ENCODE measurements around the gene TAB2.

DNA sequence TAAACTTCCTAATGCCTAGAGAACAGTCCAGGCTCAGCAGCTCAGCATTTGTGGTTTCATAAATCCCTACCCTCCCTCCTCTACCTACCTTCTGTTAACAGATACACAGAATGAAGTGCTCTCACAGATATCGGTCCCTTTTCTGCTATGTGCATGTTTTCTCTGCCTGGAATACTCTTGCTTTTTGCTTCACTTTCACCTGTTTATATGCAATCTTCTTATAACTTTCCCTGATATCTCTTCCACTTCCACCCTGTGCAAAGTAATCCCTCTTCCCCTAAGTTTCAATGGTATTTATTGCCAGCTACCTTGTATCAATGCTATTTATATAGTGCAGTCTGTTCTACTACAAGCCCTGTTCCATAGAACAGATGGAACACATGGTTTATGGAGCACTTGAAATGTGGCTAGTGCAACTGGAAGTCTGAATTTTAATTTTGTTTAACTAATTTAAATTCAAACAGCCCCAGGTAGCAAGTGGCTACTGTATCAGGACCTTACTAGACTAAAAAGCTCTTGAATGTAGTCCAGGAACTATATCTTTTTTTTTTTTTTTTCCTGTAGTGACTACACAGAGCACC, 3.1 kb upstream of the TAB2 start:
- TF ChIP-seq, protein P1, sequence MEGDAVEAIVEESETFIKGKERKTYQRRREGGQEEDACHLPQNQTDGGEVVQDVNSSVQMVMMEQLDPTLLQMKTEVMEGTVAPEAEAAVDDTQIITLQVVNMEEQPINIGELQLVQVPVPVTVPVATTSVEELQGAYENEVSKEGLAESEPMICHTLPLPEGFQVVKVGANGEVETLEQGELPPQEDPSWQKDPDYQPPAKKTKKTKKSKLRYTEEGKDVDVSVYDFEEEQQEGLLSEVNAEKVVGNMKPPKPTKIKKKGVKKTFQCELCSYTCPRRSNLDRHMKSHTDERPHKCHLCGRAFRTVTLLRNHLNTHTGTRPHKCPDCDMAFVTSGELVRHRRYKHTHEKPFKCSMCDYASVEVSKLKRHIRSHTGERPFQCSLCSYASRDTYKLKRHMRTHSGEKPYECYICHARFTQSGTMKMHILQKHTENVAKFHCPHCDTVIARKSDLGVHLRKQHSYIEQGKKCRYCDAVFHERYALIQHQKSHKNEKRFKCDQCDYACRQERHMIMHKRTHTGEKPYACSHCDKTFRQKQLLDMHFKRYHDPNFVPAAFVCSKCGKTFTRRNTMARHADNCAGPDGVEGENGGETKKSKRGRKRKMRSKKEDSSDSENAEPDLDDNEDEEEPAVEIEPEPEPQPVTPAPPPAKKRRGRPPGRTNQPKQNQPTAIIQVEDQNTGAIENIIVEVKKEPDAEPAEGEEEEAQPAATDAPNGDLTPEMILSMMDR (IDR thresholded peaks at IDR 0.05), result no peak
- TF ChIP-seq POLR2A (IDR thresholded peaks at IDR 0.05) (no peak), EP300 (IDR thresholded peaks at IDR 0.05; ENCODE audit: low read depth) (no peak), POLR2AphosphoS5 (IDR thresholded peaks at IDR 0.05) (no peak)
